ENCODE data around the gene EFNA5.

Gene EFNA5

GRCh38 chr5:107589520-107590193 lies 81.1 kb downstream of the EFNA5 start:
- TF ChIP-seq, protein P1, sequence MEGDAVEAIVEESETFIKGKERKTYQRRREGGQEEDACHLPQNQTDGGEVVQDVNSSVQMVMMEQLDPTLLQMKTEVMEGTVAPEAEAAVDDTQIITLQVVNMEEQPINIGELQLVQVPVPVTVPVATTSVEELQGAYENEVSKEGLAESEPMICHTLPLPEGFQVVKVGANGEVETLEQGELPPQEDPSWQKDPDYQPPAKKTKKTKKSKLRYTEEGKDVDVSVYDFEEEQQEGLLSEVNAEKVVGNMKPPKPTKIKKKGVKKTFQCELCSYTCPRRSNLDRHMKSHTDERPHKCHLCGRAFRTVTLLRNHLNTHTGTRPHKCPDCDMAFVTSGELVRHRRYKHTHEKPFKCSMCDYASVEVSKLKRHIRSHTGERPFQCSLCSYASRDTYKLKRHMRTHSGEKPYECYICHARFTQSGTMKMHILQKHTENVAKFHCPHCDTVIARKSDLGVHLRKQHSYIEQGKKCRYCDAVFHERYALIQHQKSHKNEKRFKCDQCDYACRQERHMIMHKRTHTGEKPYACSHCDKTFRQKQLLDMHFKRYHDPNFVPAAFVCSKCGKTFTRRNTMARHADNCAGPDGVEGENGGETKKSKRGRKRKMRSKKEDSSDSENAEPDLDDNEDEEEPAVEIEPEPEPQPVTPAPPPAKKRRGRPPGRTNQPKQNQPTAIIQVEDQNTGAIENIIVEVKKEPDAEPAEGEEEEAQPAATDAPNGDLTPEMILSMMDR (IDR thresholded peaks at IDR 0.05; ENCODE audit: low read depth, low read length, missing control alignments) = no peak
- no peak for DNase-seq (ENCODE audit: low read depth)
- H3K4me3 ChIP-seq (ENCODE audit: low read depth, low read length) = no peak overlapping the region
- in situ Hi-C loops (cut with HindIII; ENCODE audit: low sequenced_read_pairs) = loop anchor here (10.0 kb wide), 1 partner anchor 75 kb away; no protein-coding TSS in a partner anchor

- TF ChIP-seq, protein P1 (IDR thresholded peaks at IDR 0.05; ENCODE audit: low read depth, low read length, missing control alignments) = no peak
- H3K4me3 ChIP-seq (ENCODE audit: low read depth, low read length) = no peak overlapping the region
- in situ Hi-C loops (cut with HindIII; ENCODE audit: low sequenced_read_pairs) = no loop called here
- DNase-seq (ENCODE audit: low read depth) = no peak
Observed at GRCh38 chr5:107582625-107583024, 88.1 kb downstream of the EFNA5 start.

- TF ChIP-seq, protein P1 (IDR thresholded peaks at IDR 0.05; ENCODE audit: low read depth, low read length, missing control alignments) = no peak
- DNase-seq (ENCODE audit: low read depth) = no peak
- in situ Hi-C loops (cut with HindIII; ENCODE audit: low sequenced_read_pairs) = no loop called here
- H3K4me3 ChIP-seq (ENCODE audit: low read depth, low read length) = no peak overlapping the region
Observed at GRCh38 chr5:107580889-107581820, 89.6 kb downstream of the EFNA5 start.

DNA sequence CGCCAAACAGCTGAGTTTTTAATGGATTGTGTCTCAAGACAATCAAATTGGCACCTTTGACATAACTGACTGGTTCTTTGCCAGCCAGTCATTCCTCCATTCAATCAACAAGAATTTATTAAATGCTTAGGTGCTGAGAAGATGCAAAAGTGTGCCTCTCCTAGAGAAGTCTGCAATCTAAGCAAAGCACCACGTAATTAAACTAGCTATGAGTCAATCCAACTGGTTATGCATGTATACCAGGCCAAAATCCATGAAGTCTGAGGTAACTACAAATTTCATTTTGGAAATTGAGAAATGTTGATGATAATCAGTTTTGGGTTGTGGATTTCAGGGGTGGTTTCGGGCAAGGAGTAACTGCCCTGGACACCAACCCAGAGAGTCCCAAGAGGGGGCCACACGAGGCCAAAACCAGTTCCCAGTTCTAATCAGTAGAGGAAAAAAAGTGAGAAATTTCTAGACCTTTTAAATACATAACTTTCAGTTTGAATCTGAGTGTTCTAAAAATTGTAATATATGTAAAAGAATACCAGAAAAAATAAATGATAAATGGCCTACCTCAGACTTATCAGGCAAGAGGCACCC lies 92.6 kb downstream of the EFNA5 start:
- no peak overlapping the region for H3K4me3 ChIP-seq (ENCODE audit: low read depth, low read length)
- TF ChIP-seq, protein P1 (IDR thresholded peaks at IDR 0.05; ENCODE audit: low read depth, low read length, missing control alignments) = no peak
- in situ Hi-C loops (cut with HindIII; ENCODE audit: low sequenced_read_pairs) = no loop called here
- no peak for DNase-seq (ENCODE audit: low read depth)

GRCh38 chr5:107577394-107577950 lies 93.3 kb downstream of the EFNA5 start:
- DNase-seq (ENCODE audit: low read depth) = no peak
- TF ChIP-seq, protein P1 (IDR thresholded peaks at IDR 0.05; ENCODE audit: low read depth, low read length, missing control alignments) = no peak
- in situ Hi-C loops (cut with HindIII; ENCODE audit: low sequenced_read_pairs) = no loop called here
- H3K4me3 ChIP-seq (ENCODE audit: low read depth, low read length) = no peak overlapping the region

GRCh38 chr5:107576736-107577393 lies 93.9 kb downstream of the EFNA5 start:
- no peak overlapping the region for H3K4me3 ChIP-seq (ENCODE audit: low read depth, low read length)
- no peak for DNase-seq (ENCODE audit: low read depth)
- in situ Hi-C loops (cut with HindIII; ENCODE audit: low sequenced_read_pairs) = no loop called here
- TF ChIP-seq, protein P1 (IDR thresholded peaks at IDR 0.05; ENCODE audit: low read depth, low read length, missing control alignments) = no peak

Data from astrocyte of the cerebellum (primary cell).